Measurements from ENCODE around the gene OXNAD1.
A peak's percentile ranks its signal among the peaks of the same experiment; 100 is the strongest.

Gene OXNAD1

GRCh38 chr3:16279010-16279801, 14.2 kb downstream of the OXNAD1 start:
- no peak for DNase-seq (ENCODE audit: low spot score)

GRCh38 chr3:16280671-16281070, 15.7 kb downstream of the OXNAD1 start:
- DNase-seq (ENCODE audit: low spot score), result no peak

- no peak for DNase-seq (ENCODE audit: low spot score)
Measured at GRCh38 chr3:16284633-16285032, 19.6 kb downstream of the OXNAD1 start.

- no peak for DNase-seq (ENCODE audit: low spot score)
Measured at GRCh38 chr3:16286161-16286560, 21.1 kb downstream of the OXNAD1 start.

GRCh38 chr3:16286751-16287543, 21.9 kb downstream of the OXNAD1 start:
- no peak for DNase-seq (ENCODE audit: low spot score)

GRCh38 chr3:16288664-16289063, 23.7 kb downstream of the OXNAD1 start:
- DNase-seq (ENCODE audit: low spot score), result no peak

GRCh38 chr3:16289144-16289889, 24.3 kb downstream of the OXNAD1 start:
- DNase-seq (ENCODE audit: low spot score), result no peak

GRCh38 chr3:16290007-16290826, 25.2 kb downstream of the OXNAD1 start:
- peak; percentile 63 for DNase-seq (ENCODE audit: low spot score)

- DNase-seq (ENCODE audit: low spot score), result no peak
Measured at GRCh38 chr3:16290827-16291196, 25.8 kb downstream of the OXNAD1 start.

- no peak for DNase-seq (ENCODE audit: low spot score)
Measured at GRCh38 chr3:16294844-16295243, 29.8 kb downstream of the OXNAD1 start.

- no peak for DNase-seq (ENCODE audit: low spot score)
Measured at GRCh38 chr3:16295298-16295890, 30.4 kb downstream of the OXNAD1 start.

- no peak for DNase-seq (ENCODE audit: low spot score)
Measured at GRCh38 chr3:16297997-16298885, 33.2 kb downstream of the OXNAD1 start.

GRCh38 chr3:16298891-16299290, 33.9 kb downstream of the OXNAD1 start:
- no peak for DNase-seq (ENCODE audit: low spot score)

- no peak for DNase-seq (ENCODE audit: low spot score)
Measured at GRCh38 chr3:16299746-16300145, 34.7 kb downstream of the OXNAD1 start.

- DNase-seq (ENCODE audit: low spot score), result no peak
Measured at GRCh38 chr3:16300307-16300706, 35.3 kb downstream of the OXNAD1 start.

GRCh38 chr3:16300881-16301359, 35.9 kb downstream of the OXNAD1 start:
- DNase-seq (ENCODE audit: low spot score), result no peak

- no peak for DNase-seq (ENCODE audit: low spot score)
Measured at GRCh38 chr3:16301507-16301906, 36.5 kb downstream of the OXNAD1 start.

GRCh38 chr3:16302082-16302631, 37.1 kb downstream of the OXNAD1 start:
- DNase-seq (ENCODE audit: low spot score), result no peak

- no peak for DNase-seq (ENCODE audit: low spot score)
Measured at GRCh38 chr3:16303037-16303575, 38.1 kb downstream of the OXNAD1 start.

Measured in kidney capillary endothelial cell (primary cell).